ENCODE results near the gene CALHM4.

The CALHM4 gene

DNA sequence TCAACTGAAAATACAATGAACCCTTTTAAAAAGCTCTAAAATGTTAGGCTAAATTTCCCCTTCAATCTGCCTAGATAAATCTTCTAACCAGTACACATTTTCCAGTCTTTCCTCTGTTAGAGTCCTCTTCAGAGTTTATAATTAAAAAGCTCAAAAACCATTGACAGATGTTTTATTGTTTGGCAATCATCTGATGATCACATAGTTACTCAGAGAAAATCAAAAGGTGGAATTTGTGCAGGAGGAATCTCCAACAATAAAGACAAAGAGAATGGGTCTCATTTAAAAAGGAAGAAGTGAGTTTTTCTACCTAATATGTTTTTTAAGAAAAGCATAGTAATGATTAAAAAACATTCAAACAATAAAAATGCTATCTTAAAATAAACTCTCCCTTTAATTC lies 11.1 kb upstream of the CALHM4 start:
- H3K27me3 ChIP-seq (ENCODE audit: control insufficient read depth, insufficient read depth, low read length) = no peaks in the 10 kb centered on the region
- H3K36me3 ChIP-seq (ENCODE audit: control insufficient read depth, insufficient read depth, low read length) = no peaks in the 10 kb centered on the region
- no peak overlapping the region for H3K4me3 ChIP-seq (ENCODE audit: low read depth, low read length)
- no peak overlapping the region for H3K27ac ChIP-seq (ENCODE audit: low read depth, low read length)
- H3K9ac ChIP-seq (ENCODE audit: low read depth, low read length) = no peak overlapping the region
- peaks cover 2% of the 10 kb centered on the region; the same call in 1 of the 2 replicates for H3K4me1 ChIP-seq (ENCODE audit: control insufficient read depth, insufficient read depth, low read length)
- H3K9me3 ChIP-seq (ENCODE audit: control insufficient read depth, insufficient read depth, low read length) = no peaks in the 10 kb centered on the region

- Histone ChIP-seq H3K9ac (ENCODE audit: low read depth, low read length) (no peak overlapping the region), H3K27ac (ENCODE audit: low read depth, low read length) (no peak overlapping the region), H3K27me3 (ENCODE audit: control insufficient read depth, insufficient read depth, low read length) (no peaks in the 10 kb centered on the region), H3K9me3 (ENCODE audit: control insufficient read depth, insufficient read depth, low read length) (no peaks in the 10 kb centered on the region), H3K4me1 (ENCODE audit: control insufficient read depth, insufficient read depth, low read length) (peaks cover 3% of the 10 kb centered on the region; the same call in 1 of the 2 replicates), H3K4me3 (ENCODE audit: low read depth, low read length) (no peak overlapping the region), H3K36me3 (ENCODE audit: control insufficient read depth, insufficient read depth, low read length) (no peaks in the 10 kb centered on the region)
These were observed 10.4 kb upstream of the CALHM4 start for GRCh38 chr6:116543149-116543548.

DNA sequence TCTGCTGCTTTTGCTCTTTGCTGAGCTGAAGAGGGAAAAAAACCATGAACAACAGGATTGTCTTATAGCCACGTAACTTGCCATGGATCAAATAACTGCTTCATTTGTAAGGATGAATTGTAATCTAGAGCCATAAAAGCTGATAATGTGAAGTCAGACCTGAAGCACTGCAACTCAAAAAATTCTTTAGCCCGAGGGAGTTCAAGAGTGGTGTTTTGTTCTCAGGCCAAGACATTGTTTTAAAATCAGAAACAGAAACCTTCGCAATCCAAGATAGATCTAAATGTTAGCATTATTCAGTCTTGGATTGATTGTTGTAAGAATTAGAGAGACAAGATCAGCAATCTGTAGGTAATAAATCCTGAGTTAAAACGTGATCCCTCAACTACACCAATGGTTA lies 7.9 kb upstream of the CALHM4 start, which contains the start of gene TRAPPC3L:
TSS of gene TRAPPC3L (minus strand) at position 34 of the 400 bp plus-strand sequence. CDS start 170 bp downstream, outside the sequence.
- H3K9ac ChIP-seq (ENCODE audit: low read depth, low read length) = no peak within 1 kb of the TSS
- H3K9me3 ChIP-seq (ENCODE audit: control insufficient read depth, insufficient read depth, low read length) = no peaks in the 10 kb centered on the region
- H3K27ac ChIP-seq (ENCODE audit: low read depth, low read length) = no peak within 1 kb of the TSS
- H3K36me3 ChIP-seq (ENCODE audit: control insufficient read depth, insufficient read depth, low read length) = no peaks in the 10 kb centered on the region
- no peak within 1 kb of the TSS for H3K4me3 ChIP-seq (ENCODE audit: low read depth, low read length)
- no peaks in the 10 kb centered on the region for H3K27me3 ChIP-seq (ENCODE audit: control insufficient read depth, insufficient read depth, low read length)
- H3K4me1 ChIP-seq (ENCODE audit: control insufficient read depth, insufficient read depth, low read length) = peaks cover 3% of the 10 kb centered on the region; the same call in 1 of the 2 replicates

- peaks cover 3% of the 10 kb centered on the region; the same call in 1 of the 2 replicates for H3K4me1 ChIP-seq (ENCODE audit: control insufficient read depth, insufficient read depth, low read length)
- H3K36me3 ChIP-seq (ENCODE audit: control insufficient read depth, insufficient read depth, low read length) = no peaks in the 10 kb centered on the region
- no peaks in the 10 kb centered on the region for H3K27me3 ChIP-seq (ENCODE audit: control insufficient read depth, insufficient read depth, low read length)
- H3K9me3 ChIP-seq (ENCODE audit: control insufficient read depth, insufficient read depth, low read length) = no peaks in the 10 kb centered on the region
- no peak overlapping the region for H3K27ac ChIP-seq (ENCODE audit: low read depth, low read length)
- no peak overlapping the region for H3K9ac ChIP-seq (ENCODE audit: low read depth, low read length)
- H3K4me3 ChIP-seq (ENCODE audit: low read depth, low read length) = no peak overlapping the region
These were observed 6.2 kb upstream of the CALHM4 start for GRCh38 chr6:116547358-116547757.

GRCh38 chr6:116550796-116551195 lies 2.8 kb upstream of the CALHM4 start:
- Histone ChIP-seq H3K27me3 (ENCODE audit: control insufficient read depth, insufficient read depth, low read length) (no peaks in the 10 kb centered on the region), H3K9ac (ENCODE audit: low read depth, low read length) (no peak overlapping the region), H3K27ac (ENCODE audit: low read depth, low read length) (no peak overlapping the region), H3K9me3 (ENCODE audit: control insufficient read depth, insufficient read depth, low read length) (no peaks in the 10 kb centered on the region), H3K4me3 (ENCODE audit: low read depth, low read length) (no peak overlapping the region), H3K36me3 (ENCODE audit: control insufficient read depth, insufficient read depth, low read length) (no peaks in the 10 kb centered on the region), H3K4me1 (ENCODE audit: control insufficient read depth, insufficient read depth, low read length) (peaks cover 3% of the 10 kb centered on the region; the same call in 1 of the 2 replicates)

DNA sequence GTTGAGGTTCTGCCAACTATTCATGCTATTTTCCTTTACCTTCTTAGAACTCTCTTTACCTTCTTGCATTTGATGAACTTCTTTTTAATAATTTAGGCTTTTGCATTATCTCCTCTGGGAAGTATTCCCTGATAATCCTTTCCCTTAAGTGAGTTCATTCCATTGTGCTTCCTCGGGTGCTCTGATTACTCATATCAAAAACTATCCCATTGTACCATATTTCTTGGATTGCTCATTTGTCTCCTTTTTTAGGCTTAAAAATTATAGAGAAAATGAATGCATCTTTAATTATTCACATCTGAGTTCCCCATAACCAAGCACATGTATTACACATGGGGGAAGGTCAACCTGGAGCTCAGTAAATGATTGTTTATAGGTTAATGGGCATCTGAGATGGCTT lies 2.5 kb downstream of the CALHM4 start:
- no peak overlapping the region for H3K27ac ChIP-seq (ENCODE audit: low read depth, low read length)
- no peaks in the 10 kb centered on the region for H3K9me3 ChIP-seq (ENCODE audit: control insufficient read depth, insufficient read depth, low read length)
- H3K9ac ChIP-seq (ENCODE audit: low read depth, low read length) = no peak overlapping the region
- H3K36me3 ChIP-seq (ENCODE audit: control insufficient read depth, insufficient read depth, low read length) = no peaks in the 10 kb centered on the region
- no peaks in the 10 kb centered on the region for H3K27me3 ChIP-seq (ENCODE audit: control insufficient read depth, insufficient read depth, low read length)
- H3K4me1 ChIP-seq (ENCODE audit: control insufficient read depth, insufficient read depth, low read length) = no peaks in the 10 kb centered on the region
- H3K4me3 ChIP-seq (ENCODE audit: low read depth, low read length) = no peak overlapping the region

- H3K4me3 ChIP-seq (ENCODE audit: low read depth, low read length) = no peak overlapping the region
- no peaks in the 10 kb centered on the region for H3K36me3 ChIP-seq (ENCODE audit: control insufficient read depth, insufficient read depth, low read length)
- H3K4me1 ChIP-seq (ENCODE audit: control insufficient read depth, insufficient read depth, low read length) = no peaks in the 10 kb centered on the region
- H3K9me3 ChIP-seq (ENCODE audit: control insufficient read depth, insufficient read depth, low read length) = no peaks in the 10 kb centered on the region
- H3K27ac ChIP-seq (ENCODE audit: low read depth, low read length) = no peak overlapping the region
- no peaks in the 10 kb centered on the region for H3K27me3 ChIP-seq (ENCODE audit: control insufficient read depth, insufficient read depth, low read length)
- no peak overlapping the region for H3K9ac ChIP-seq (ENCODE audit: low read depth, low read length)
These were observed 3.4 kb downstream of the CALHM4 start for GRCh38 chr6:116556814-116557415.

DNA sequence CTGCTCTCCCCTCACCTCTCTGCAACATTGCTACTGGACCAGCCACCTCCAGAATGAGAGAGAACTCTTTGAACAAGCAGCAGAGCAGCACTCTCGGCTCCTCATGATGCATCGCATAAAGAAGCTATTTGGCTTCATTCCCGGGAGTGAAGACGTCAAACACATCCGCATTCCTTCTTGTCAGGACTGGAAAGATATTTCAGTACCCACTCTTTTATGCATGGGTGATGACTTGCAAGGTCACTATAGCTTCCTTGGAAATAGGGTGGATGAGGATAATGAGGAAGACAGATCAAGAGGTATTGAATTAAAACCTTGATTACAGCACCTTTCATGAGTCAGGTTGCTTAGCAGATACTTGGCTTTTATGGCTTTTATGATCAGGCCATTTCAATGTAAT lies 4.3 kb downstream of the CALHM4 start:
- H3K4me3 ChIP-seq (ENCODE audit: low read depth, low read length) = no peak overlapping the region
- H3K9ac ChIP-seq (ENCODE audit: low read depth, low read length) = no peak overlapping the region
- H3K36me3 ChIP-seq (ENCODE audit: control insufficient read depth, insufficient read depth, low read length) = no peaks in the 10 kb centered on the region
- no peaks in the 10 kb centered on the region for H3K27me3 ChIP-seq (ENCODE audit: control insufficient read depth, insufficient read depth, low read length)
- H3K9me3 ChIP-seq (ENCODE audit: control insufficient read depth, insufficient read depth, low read length) = no peaks in the 10 kb centered on the region
- no peaks in the 10 kb centered on the region for H3K4me1 ChIP-seq (ENCODE audit: control insufficient read depth, insufficient read depth, low read length)
- no peak overlapping the region for H3K27ac ChIP-seq (ENCODE audit: low read depth, low read length)

DNA sequence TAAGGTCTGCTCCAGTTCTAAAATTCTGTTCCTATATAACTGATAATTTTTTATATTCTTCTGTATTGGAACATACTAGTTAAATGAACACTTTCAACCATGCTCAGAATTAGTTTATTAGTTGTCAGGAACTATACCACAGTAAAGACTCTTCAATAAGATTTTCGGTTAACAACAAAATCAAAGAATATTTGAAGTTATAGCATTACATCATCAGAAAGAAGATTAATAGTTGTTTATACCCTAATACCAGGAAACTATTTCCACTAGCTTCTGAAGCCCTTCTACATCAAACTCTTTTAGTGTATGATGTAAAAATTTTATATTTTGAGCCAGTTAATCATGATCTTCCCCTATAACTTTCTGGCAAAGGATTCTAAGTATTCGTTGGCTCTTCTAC lies 6.6 kb downstream of the CALHM4 start:
- H3K9me3 ChIP-seq (ENCODE audit: control insufficient read depth, insufficient read depth, low read length) = no peaks in the 10 kb centered on the region
- no peak overlapping the region for H3K4me3 ChIP-seq (ENCODE audit: low read depth, low read length)
- H3K9ac ChIP-seq (ENCODE audit: low read depth, low read length) = no peak overlapping the region
- no peaks in the 10 kb centered on the region for H3K27me3 ChIP-seq (ENCODE audit: control insufficient read depth, insufficient read depth, low read length)
- no peaks in the 10 kb centered on the region for H3K36me3 ChIP-seq (ENCODE audit: control insufficient read depth, insufficient read depth, low read length)
- no peaks in the 10 kb centered on the region for H3K4me1 ChIP-seq (ENCODE audit: control insufficient read depth, insufficient read depth, low read length)
- no peak overlapping the region for H3K27ac ChIP-seq (ENCODE audit: low read depth, low read length)

GRCh38 chr6:116561377-116562018 lies 7.9 kb downstream of the CALHM4 start:
- Histone ChIP-seq H3K36me3 (ENCODE audit: control insufficient read depth, insufficient read depth, low read length) (no peaks in the 10 kb centered on the region), H3K4me1 (ENCODE audit: control insufficient read depth, insufficient read depth, low read length) (no peaks in the 10 kb centered on the region), H3K4me3 (ENCODE audit: low read depth, low read length) (no peak overlapping the region), H3K27me3 (ENCODE audit: control insufficient read depth, insufficient read depth, low read length) (no peaks in the 10 kb centered on the region), H3K9ac (ENCODE audit: low read depth, low read length) (no peak overlapping the region), H3K9me3 (ENCODE audit: control insufficient read depth, insufficient read depth, low read length) (no peaks in the 10 kb centered on the region), H3K27ac (ENCODE audit: low read depth, low read length) (no peak overlapping the region)

DNA sequence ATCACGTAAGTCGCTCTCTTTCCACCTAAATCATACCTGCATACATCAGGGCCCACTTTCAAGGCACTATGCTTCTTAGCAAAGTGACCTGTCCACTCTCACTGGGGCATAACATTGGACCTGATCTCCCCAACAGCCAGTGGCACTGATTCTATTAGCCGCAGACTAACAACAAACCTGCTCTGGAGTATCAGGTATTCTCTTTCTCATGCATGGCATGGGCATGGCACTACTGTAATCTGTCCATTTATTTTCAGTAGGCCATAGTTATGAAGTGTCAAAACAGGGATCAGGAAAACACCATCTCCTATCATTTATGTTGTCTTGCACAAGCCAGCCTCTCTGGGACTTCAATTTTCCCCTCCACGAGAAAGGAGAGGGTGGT lies 8.5 kb downstream of the CALHM4 start:
- Histone ChIP-seq H3K36me3 (ENCODE audit: control insufficient read depth, insufficient read depth, low read length) (no peaks in the 10 kb centered on the region), H3K27me3 (ENCODE audit: control insufficient read depth, insufficient read depth, low read length) (no peaks in the 10 kb centered on the region), H3K4me1 (ENCODE audit: control insufficient read depth, insufficient read depth, low read length) (no peaks in the 10 kb centered on the region), H3K9ac (ENCODE audit: low read depth, low read length) (no peak overlapping the region), H3K9me3 (ENCODE audit: control insufficient read depth, insufficient read depth, low read length) (no peaks in the 10 kb centered on the region), H3K4me3 (ENCODE audit: low read depth, low read length) (no peak overlapping the region), H3K27ac (ENCODE audit: low read depth, low read length) (no peak overlapping the region)

Data from HUES48 (cell line).